ENCODE data around the gene COL11A1.
"Not testable (repeated sequence)": the region's sequence is repeated elsewhere in the genome, so short reads cannot be mapped to it uniquely, and the experiment has no call there.

Gene COL11A1

DNA sequence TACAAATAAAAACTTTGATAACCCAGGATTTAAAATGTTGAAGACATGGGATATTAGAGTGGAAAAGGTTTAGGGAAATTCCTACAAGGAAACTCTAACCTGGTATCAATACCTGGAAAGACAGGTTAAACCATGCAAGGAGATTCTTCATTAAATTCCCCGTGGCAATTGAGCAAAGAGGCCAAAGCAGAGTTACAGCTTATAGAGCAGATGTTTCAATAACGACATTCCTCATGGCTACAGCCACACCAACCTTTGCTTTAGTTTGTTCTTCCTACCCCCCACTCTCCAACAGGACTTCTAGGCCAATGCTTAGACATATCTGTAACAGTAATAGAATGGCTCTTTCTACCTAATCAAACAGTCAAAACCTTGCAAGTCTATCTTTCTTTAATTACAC is 271.3 kb downstream of the COL11A1 start:
- no peak for DNase-seq

DNA sequence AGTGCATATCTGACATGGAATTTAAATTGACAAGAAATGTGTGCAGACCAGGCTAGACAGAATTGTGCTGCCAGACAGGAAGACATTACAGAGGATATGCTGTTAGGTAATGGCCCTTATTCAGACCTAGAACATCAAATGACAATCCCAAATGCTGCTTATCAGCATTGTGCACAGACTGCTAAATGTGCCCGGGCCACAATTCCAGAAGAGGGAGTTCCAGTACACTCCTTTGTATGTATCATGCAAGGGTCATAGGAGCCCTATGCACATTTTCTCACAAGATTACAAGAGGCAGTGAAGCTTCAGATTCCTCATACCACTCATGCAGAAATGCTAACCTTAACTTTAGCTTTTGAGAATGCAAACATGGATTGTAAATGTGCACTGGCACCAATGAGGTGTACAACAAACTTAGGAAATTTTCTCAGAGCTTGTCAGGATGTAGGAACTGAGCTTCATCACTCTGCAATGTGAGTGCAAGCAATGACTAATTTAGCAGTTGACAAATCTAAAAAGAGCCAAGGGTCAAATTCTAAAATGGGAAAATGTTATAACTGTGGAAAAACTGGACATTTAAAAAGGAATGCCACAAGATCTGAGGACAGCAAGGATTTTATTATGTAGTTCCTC is 273.5 kb downstream of the COL11A1 start:
- DNase-seq: no peak

DNA sequence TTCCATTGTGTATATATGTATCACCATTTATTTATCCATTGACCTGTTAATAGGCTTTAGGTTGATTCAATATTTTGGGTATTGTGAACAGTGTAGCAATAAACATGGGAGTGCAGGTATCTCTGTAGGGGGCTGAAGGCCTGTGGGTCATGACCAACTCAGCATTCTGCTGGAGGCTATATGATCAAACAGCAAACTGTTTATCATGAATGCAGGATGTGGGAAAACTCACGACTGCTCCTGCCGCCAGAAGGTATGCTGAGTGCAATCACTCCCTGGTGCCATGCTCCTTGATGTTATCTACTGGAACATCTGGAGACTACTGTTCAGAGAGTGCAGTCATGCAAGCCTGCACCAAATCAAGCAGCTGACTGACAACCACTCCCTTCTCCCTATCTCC is 275.2 kb downstream of the COL11A1 start:
- no peak for DNase-seq

DNA sequence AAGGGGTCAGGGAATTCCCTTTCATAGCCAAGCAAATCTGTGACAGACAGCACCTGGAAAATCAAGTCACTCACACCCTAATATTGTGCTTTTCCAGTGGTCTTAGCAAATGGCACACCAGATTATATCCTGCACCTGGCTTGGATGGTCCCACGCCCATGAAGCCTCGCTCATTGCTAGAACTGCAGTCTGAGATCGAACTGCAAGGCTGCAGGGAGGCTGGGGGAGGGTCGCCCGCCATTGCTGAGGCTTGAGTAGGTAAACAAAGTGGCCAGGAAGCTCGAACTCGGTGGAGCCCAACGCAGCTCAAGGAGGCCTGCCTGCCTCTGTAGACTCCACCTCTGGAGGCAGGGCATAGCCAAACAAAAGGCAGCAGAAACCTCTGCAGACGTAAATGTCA is 281.6 kb downstream of the COL11A1 start:
- not testable (repeated sequence) for DNase-seq
